GM20431 (cell line): ENCODE results near the gene TUBGCP3.

Experiments used
- in situ Hi-C: fragments of 300-500 bp; cut with MseI, MboI; formaldehyde crosslinking; loops from one replicate; pipeline ENCODE4 v1.15.0; 2020; ENCODE audit warnings: low sequenced_read_pairs; ENCODE audit not compliant: unreplicated experiment

TUBGCP3 gene

DNA sequence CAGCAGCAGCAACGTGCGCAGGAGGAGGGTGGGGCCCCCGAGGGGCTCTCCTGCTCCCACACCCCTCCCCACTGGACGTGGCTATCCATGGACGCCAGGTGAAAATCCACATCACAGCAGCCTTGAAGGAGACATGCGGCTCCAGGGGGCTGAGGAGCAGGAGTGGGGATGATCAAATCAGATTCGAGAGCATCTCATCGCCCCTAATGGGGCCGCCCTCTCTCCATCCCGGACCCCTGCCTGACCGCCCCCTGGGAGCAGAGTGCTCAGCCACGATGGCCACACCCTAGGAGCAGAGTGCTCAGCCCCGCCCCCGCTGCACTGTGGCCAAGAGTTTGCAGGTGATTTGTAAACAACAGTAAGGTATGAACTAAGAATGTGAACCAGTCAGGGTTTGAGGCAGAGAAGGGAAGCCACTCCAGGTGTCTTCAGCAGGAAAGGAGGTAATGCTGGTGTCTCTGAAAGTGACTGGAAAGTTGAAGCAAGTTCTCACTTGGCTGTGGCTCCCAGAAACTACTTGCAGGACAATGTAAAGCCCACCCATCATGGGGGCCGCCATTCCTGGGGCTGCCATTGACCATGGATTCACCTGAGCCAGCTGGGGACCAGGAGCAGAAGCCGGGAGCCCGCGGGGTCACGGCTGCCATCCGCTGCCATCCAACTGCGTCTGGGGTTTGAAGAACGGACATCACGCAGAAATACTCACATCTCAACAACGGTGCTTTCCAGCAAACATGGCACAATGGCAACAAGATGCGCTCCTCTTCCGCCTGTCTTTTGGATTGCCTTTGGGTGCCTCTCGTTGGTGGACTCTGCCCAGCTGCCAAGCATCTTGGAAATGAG, 140.0 kb downstream of the TUBGCP3 start:
- in situ Hi-C loops: no loop called here

GRCh38 chr13:112447306-112447705, 140.6 kb downstream of the TUBGCP3 start:
- in situ Hi-C loops: no loop called here

- in situ Hi-C loops: no loop called here
These were observed 141.1 kb downstream of the TUBGCP3 start for GRCh38 chr13:112446867-112447266.

GRCh38 chr13:112446347-112446861, 141.5 kb downstream of the TUBGCP3 start:
- in situ Hi-C loops: no loop called here

- in situ Hi-C loops: no loop called here
These were observed 142.3 kb downstream of the TUBGCP3 start for GRCh38 chr13:112445411-112446271.

DNA sequence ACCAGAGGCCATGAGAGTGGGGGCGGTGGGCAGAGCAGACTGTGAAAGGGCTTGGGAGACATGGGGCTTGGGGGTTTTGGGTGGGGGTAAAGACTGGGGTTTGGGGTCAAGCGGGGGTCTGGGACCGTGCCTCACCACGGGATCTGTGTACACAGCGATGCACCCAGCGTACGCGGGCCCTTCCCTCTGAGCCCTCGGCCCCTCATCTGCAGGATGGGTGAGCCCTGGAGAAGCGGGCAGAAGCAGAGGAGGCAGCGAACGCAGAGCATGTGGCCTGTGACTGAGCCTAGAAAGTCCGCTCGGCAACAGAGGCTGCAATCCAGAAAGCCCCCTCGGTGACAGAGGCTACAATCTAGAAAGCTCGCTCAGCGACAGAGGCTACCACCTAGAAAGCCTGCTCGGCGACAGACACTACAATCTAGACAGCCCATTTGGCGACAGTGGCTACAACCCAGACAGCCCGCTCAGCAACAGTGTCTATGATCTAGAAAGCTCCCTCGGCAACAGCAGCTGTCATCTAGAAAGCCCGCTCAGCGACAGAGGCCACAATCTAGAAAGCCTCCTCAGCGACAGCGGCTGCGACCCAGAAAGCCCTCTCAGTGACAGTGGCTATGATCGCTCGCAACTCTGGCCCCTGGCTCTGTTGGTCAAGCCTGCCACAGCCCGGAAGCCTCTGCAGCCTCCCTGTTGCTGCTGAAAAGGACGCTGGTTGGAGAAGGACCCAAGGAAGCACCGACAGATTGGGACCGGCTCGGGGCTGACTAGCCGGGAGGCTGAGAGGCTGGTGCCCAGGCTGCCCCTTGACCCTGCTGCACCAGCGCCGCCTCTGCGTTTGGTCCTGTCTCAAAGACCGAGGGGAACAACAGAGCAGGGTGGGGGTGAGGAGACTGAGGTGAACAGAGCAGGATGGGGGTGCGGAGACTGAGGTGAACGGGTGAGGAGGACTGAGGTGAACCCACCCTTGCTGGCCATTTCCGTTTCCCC, 143.2 kb downstream of the TUBGCP3 start:
- in situ Hi-C loops: no loop called here

DNA sequence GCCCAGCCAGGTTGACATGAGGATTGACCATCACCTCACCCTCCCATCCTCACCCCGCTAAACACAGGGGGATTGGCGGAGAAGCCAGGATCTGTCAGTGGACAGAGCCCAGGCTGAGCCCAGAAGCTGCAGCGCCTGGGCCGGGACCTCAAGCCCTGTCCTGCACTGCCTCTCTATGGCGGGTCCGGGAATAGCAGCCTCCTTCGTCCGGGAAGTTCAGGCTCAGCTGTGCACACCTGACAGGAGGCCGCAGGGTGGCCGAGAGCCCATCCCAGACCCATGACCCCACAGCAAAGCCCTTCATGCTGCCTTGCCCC, 144.0 kb downstream of the TUBGCP3 start:
- in situ Hi-C loops: no loop called here

- in situ Hi-C loops: no loop called here
These were observed 144.6 kb downstream of the TUBGCP3 start for GRCh38 chr13:112443191-112443994.

DNA sequence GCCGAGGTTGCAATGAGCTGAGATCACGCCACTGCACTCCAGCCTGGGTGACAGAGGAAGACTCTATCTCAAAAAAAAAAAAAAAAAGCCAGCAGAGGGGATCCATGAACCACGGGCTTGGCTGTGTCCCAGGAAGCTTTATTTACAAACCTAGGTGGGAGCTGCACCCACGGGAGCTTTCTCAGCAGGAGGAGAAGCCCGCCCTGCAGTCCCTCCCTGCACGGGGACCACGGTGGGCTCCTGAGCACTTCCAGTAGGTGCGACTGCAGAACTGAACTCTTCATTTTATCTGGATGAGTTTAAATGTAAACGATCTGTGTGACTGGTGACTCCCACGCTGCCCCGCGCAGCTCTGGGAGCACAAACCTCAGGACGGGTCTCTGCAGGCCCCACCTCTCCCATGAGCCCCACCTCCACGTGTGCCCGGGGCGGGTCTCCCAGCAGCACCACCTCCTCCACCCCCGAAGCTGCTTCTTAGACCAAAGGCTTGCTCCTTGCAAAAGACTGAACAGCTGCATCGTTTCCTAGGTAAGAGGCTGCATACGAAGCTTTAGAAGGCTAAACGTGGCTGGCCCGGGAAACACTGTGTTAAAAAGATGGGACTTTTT, 145.4 kb downstream of the TUBGCP3 start:
- in situ Hi-C loops: no loop called here

DNA sequence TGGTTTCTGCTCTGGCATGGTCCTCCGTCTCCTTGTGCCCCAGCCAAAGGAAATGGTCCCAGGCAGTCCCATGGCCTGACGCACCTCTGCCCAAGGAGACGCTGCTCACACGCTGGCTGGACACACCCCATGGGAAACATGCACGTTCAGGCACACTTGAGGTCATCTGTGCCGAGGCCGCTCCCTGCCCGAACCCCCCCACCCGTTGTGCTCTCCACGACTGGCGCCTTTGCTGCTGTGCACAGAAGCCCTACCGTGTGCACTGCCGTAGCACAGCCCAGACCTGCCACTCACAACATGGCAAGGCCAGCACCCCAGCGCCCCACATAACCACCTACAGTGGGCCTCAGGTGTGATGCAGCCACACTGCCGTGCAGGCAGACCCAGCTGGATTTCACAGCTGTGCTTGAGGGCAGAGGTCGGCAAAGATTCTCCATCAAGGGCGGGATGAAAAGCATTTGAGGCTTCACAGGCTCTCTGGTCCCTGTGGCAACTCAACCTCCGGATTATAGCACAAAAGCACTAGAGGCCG, 146.1 kb downstream of the TUBGCP3 start:
- in situ Hi-C loops: no loop called here

DNA sequence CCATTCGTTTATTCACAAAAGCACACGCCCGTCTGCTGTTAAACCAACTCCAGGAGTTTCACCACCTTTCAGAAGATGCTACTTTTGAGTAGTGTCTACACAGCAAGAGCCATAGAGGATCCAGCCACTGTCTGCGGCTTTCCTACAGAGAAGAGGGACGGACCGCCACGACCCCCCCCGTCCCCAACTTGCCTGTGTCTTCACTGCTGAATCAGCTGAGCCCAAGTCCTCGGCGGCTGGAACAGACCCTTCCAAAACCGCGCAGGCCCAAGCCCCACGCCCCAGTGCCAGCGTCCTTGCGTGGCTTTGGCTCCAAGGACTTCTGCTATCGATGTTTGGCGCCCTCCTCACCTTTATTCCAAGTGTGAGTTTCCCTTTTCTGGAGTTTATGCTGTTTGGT, 146.7 kb downstream of the TUBGCP3 start:
- in situ Hi-C loops: no loop called here

- in situ Hi-C loops: no loop called here
These were observed 149.4 kb downstream of the TUBGCP3 start for GRCh38 chr13:112438515-112438914.

GRCh38 chr13:112438094-112438493, 149.9 kb downstream of the TUBGCP3 start:
- in situ Hi-C loops: no loop called here

GRCh38 chr13:112435973-112436372, 152.0 kb downstream of the TUBGCP3 start:
- in situ Hi-C loops: no loop called here
